Progenitor cell of endocrine pancreas (in vitro differentiated cells): ENCODE results near the gene SERINC4. TPM values are rescaled to one million over a fixed set of nuclear protein-coding genes. Genes with fewer than 3 reads are reported as not detected.

Experiments
- DNase-seq: peaks from one replicate; pipeline ENCODE4 v3.0.0; 2021; ENCODE audit warnings: low spot score; ENCODE audit not compliant: unreplicated experiment
- H3K27ac Mint-ChIP-seq: 2 replicates; pipeline ENCODE4 v1.8.0; 2021; ENCODE audit warnings: mild to moderate bottlenecking, moderate library complexity, mixed read lengths
- H3K27me3 Mint-ChIP-seq: 2 replicates; pipeline ENCODE4 v1.8.0; 2021; ENCODE audit warnings: mixed read lengths
- H3K36me3 Mint-ChIP-seq: 2 replicates; pipeline ENCODE4 v1.8.0; 2022; ENCODE audit warnings: mixed read lengths; ENCODE audit not compliant: insufficient read depth
- H3K4me1 Mint-ChIP-seq: 2 replicates; pipeline ENCODE4 v1.8.0; 2021; ENCODE audit warnings: low read depth, mixed read lengths
- H3K4me3 Mint-ChIP-seq: 2 replicates; pipeline ENCODE4 v1.8.0; 2021; ENCODE audit warnings: low read depth, mild to moderate bottlenecking, moderate library complexity, mixed read lengths
- H3K9me3 Mint-ChIP-seq: 2 replicates; pipeline ENCODE4 v1.8.0; 2021; ENCODE audit warnings: low read depth, mixed read lengths
- total RNA-seq: library from RNA; stranded (reverse); gene quantifications from 2 replicates; pipeline ENCODE4 v1.2.1, GENCODE V29; 2021
- TF ChIP-seq, protein P1 (sequence below): fragments of 200-600 bp; sonication (generic); IDR thresholded peaks from one replicate; pipeline ENCODE4 v1.5.0; 2021; ENCODE audit warnings: antibody characterized with exemption, mild to moderate bottlenecking; ENCODE audit not compliant: unreplicated experiment

Gene SERINC4
- total RNA-seq, 1 donor from 2014 or later, result 0.36 TPM

DNA sequence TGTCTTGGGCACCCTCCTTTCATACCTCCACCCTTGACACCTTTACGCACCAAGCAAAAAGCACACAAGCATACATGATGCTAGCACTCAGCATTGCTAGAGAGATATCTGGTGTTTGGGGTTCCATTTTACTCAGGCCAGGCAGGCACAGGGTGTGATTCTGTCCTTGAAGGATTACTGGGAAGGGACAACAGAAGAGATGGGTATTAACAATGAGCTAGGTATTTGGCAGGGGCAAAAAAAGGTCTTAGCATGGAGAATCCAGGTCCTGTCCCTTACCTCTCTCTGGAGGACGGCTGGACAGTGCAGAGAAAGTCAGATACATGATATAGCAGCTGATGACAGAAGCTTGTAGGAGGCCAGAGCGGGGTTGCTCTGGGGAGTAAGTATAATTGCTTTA lies 3.5 kb downstream of the SERINC4 start:
- H3K4me1 Mint-ChIP-seq, result peaks cover 34% of the 10 kb centered on the region
- TF ChIP-seq, protein P1, sequence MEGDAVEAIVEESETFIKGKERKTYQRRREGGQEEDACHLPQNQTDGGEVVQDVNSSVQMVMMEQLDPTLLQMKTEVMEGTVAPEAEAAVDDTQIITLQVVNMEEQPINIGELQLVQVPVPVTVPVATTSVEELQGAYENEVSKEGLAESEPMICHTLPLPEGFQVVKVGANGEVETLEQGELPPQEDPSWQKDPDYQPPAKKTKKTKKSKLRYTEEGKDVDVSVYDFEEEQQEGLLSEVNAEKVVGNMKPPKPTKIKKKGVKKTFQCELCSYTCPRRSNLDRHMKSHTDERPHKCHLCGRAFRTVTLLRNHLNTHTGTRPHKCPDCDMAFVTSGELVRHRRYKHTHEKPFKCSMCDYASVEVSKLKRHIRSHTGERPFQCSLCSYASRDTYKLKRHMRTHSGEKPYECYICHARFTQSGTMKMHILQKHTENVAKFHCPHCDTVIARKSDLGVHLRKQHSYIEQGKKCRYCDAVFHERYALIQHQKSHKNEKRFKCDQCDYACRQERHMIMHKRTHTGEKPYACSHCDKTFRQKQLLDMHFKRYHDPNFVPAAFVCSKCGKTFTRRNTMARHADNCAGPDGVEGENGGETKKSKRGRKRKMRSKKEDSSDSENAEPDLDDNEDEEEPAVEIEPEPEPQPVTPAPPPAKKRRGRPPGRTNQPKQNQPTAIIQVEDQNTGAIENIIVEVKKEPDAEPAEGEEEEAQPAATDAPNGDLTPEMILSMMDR, result no peak
- no peaks in the 10 kb centered on the region for H3K27me3 Mint-ChIP-seq
- peak overlapping the region; percentile 15 for H3K27ac Mint-ChIP-seq
- no peaks in the 10 kb centered on the region for H3K9me3 Mint-ChIP-seq
- H3K4me3 Mint-ChIP-seq, result no peak overlapping the region
- peaks cover 22% of the 10 kb centered on the region for H3K36me3 Mint-ChIP-seq
- DNase-seq, result no peak

- H3K4me3 Mint-ChIP-seq, result no peak overlapping the region
- no peak overlapping the region for H3K27ac Mint-ChIP-seq
- peaks cover 30% of the 10 kb centered on the region for H3K4me1 Mint-ChIP-seq
- DNase-seq, result no peak
- TF ChIP-seq, protein P1, result no peak
- H3K9me3 Mint-ChIP-seq, result no peaks in the 10 kb centered on the region
- no peaks in the 10 kb centered on the region for H3K27me3 Mint-ChIP-seq
- H3K36me3 Mint-ChIP-seq, result peaks cover 22% of the 10 kb centered on the region
Measured at GRCh38 chr15:43795997-43796396, 4.0 kb downstream of the SERINC4 start.

DNA sequence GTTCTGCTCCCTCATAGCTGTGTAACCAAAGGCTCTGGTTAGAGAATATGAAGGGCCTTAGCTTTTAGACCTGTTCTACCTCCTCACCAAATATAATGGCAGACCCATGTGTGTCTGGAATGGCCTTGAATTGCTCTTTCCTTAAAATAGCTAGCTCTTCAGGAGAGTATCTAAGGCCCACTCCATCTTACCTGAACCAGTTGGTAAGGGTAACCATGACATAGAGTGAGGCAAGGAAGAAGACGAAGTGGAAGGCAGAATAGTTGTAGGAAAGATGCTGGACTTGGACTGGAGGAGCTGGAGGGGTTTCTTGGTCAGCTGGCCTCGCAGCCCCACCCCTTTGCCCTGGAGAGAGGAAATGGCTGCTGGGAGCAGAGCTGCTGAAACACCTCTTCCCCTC lies 4.8 kb downstream of the SERINC4 start:
- H3K4me3 Mint-ChIP-seq, result no peak overlapping the region
- peaks cover 26% of the 10 kb centered on the region for H3K4me1 Mint-ChIP-seq
- TF ChIP-seq, protein P1, result no peak
- H3K27me3 Mint-ChIP-seq, result no peaks in the 10 kb centered on the region
- no peak overlapping the region for H3K27ac Mint-ChIP-seq
- H3K36me3 Mint-ChIP-seq, result peaks cover 19% of the 10 kb centered on the region
- no peak for DNase-seq
- no peaks in the 10 kb centered on the region for H3K9me3 Mint-ChIP-seq

GRCh38 chr15:43794269-43795037 lies 5.6 kb downstream of the SERINC4 start:
- no peak for DNase-seq
- Mint-ChIP-seq H3K9me3 (no peaks in the 10 kb centered on the region), H3K4me1 (peaks cover 24% of the 10 kb centered on the region), H3K4me3 (peak overlapping the region; percentile 96), H3K27ac (peak overlapping the region; percentile 100), H3K27me3 (no peaks in the 10 kb centered on the region), H3K36me3 (peaks cover 15% of the 10 kb centered on the region)
- TF ChIP-seq, protein P1, result no peak

DNA sequence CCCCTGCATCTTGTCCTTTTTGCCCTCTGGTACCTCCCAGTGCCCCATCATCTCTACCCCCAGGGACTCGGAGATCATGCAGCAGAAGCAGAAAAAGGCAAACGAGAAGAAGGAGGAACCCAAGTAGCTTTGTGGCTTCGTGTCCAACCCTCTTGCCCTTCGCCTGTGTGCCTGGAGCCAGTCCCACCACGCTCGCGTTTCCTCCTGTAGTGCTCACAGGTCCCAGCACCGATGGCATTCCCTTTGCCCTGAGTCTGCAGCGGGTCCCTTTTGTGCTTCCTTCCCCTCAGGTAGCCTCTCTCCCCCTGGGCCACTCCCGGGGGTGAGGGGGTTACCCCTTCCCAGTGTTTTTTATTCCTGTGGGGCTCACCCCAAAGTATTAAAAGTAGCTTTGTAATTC lies 6.4 kb downstream of the SERINC4 start:
- DNase-seq, result no peak
- Mint-ChIP-seq H3K27me3 (no peaks in the 10 kb centered on the region), H3K9me3 (no peaks in the 10 kb centered on the region), H3K36me3 (peaks cover 13% of the 10 kb centered on the region), H3K4me3 (peak overlapping the region; percentile 96), H3K4me1 (peaks cover 23% of the 10 kb centered on the region), H3K27ac (peak overlapping the region; percentile 100)
- TF ChIP-seq, protein P1, result no peak
